HEK293T (cell line): ENCODE measurements around the gene NDUFV2.

Experiments used
- CTCF ChIA-PET: fragments of 350-600 bp; formaldehyde crosslinking; extraction: SDS; loops from one replicate; lab custom pipeline; 2021; ENCODE audit warnings: antibody characterized with exemption, inconsistent platforms; lab: Yijun Ruan, JAX
- POLR2A ChIA-PET: fragments of 350-600 bp; formaldehyde crosslinking; extraction: SDS; loops from one replicate; lab custom pipeline; 2020; ENCODE audit warnings: antibody characterized with exemption, inconsistent platforms; lab: Yijun Ruan, JAX
- DNase-seq: peaks from one replicate; pipeline ENCODE4 v3.0.0; 2012; ENCODE audit warnings: mixed read lengths; ENCODE audit errors: extremely low spot score
- ARNT ChIP-seq: fragments of 450-650 bp; IDR thresholded peaks from 2 replicates; pipeline ENCODE4 v1.6.1; 2017; ENCODE audit warnings: mild to moderate bottlenecking
- BHLHE40 ChIP-seq: fragments of 450-650 bp; IDR thresholded peaks from 2 replicates; pipeline ENCODE4 v1.6.1; 2016; ENCODE audit warnings: mild to moderate bottlenecking, moderate library complexity, borderline replicate concordance
- CTBP1 ChIP-seq: fragments of 450-650 bp; IDR thresholded peaks from 2 replicates; pipeline ENCODE4 v1.6.1; 2016; ENCODE audit warnings: borderline replicate concordance
- ELF4 ChIP-seq: fragments of 450-650 bp; IDR thresholded peaks from 2 replicates; pipeline ENCODE4 v1.6.1; 2017; ENCODE audit warnings: antibody characterized with exemption
- FOXA1 ChIP-seq: fragments of 450-650 bp; IDR thresholded peaks from 2 replicates; pipeline ENCODE4 v1.6.1; 2016; ENCODE audit warnings: mild to moderate bottlenecking
- FOXK2 ChIP-seq: fragments of 450-650 bp; IDR thresholded peaks from 2 replicates; pipeline ENCODE4 v1.6.1; 2016; ENCODE audit warnings: mild to moderate bottlenecking
- FOXM1 ChIP-seq: fragments of 450-650 bp; IDR thresholded peaks from 2 replicates; pipeline ENCODE4 v1.6.1; 2017; ENCODE audit warnings: mild to moderate bottlenecking, borderline replicate concordance
- HDGF ChIP-seq: fragments of 450-650 bp; IDR thresholded peaks from 2 replicates; pipeline ENCODE4 v1.6.1; 2017; ENCODE audit warnings: antibody characterized with exemption, borderline replicate concordance
- L3MBTL2 ChIP-seq: fragments of 450-650 bp; conservative IDR thresholded peaks from 2 replicates; pipeline ENCODE4 v1.6.1; 2016; ENCODE audit warnings: mild to moderate bottlenecking
- LEF1 ChIP-seq: fragments of 450-650 bp; IDR thresholded peaks from 2 replicates; pipeline ENCODE4 v1.6.1; 2017; ENCODE audit warnings: mild to moderate bottlenecking, borderline replicate concordance
- NFRKB ChIP-seq: fragments of 450-650 bp; IDR thresholded peaks from 2 replicates; pipeline ENCODE4 v1.6.1; 2016; ENCODE audit warnings: mild to moderate bottlenecking, moderate library complexity
- PKNOX1 ChIP-seq: fragments of 450-650 bp; IDR thresholded peaks from 2 replicates; pipeline ENCODE4 v1.6.1; 2016
- SP1 ChIP-seq: fragments of 450-650 bp; IDR thresholded peaks from 2 replicates; pipeline ENCODE4 v1.6.1; 2017
- SUZ12 ChIP-seq: fragments of 450-650 bp; IDR thresholded peaks from 2 replicates; pipeline ENCODE4 v1.6.1; 2016; ENCODE audit warnings: mild to moderate bottlenecking
- TARDBP ChIP-seq: fragments of 450-650 bp; IDR thresholded peaks from 2 replicates; pipeline ENCODE4 v1.6.1; 2016

NDUFV2 gene

GRCh38 chr18:9177466-9177865 is 75.0 kb downstream of the NDUFV2 start:
- POLR2A ChIA-PET, result no interaction called here
- CTCF ChIA-PET, result no interaction called here
- no peak for TF ChIP-seq FOXA1
- no peak for DNase-seq

- DNase-seq, result no peak
- TF ChIP-seq BHLHE40 (no peak), SP1 (no peak), PKNOX1 (peak; percentile 82), FOXK2 (no peak), FOXA1 (no peak), ARNT (no peak), TARDBP (no peak), ELF4 (no peak)
- ChIA-PET POLR2A (no interaction called here), CTCF (no interaction called here)
Observed at GRCh38 chr18:9178557-9178956, 76.1 kb downstream of the NDUFV2 start.

GRCh38 chr18:9181275-9181674 is 78.8 kb downstream of the NDUFV2 start:
- ChIA-PET POLR2A (no interaction called here), CTCF (no interaction called here)
- TF ChIP-seq LEF1, result no peak
- no peak for TF ChIP-seq FOXM1
- no peak for TF ChIP-seq SUZ12
- TF ChIP-seq FOXK2, result no peak
- no peak for TF ChIP-seq L3MBTL2
- TF ChIP-seq TARDBP, result no peak
- no peak for TF ChIP-seq NFRKB
- no peak for TF ChIP-seq PKNOX1
- no peak for TF ChIP-seq CTBP1
- no peak for TF ChIP-seq FOXA1
- no peak for TF ChIP-seq BHLHE40
- TF ChIP-seq ARNT, result no peak
- no peak for TF ChIP-seq SP1
- no peak for TF ChIP-seq HDGF
- DNase-seq, result no peak

- no peak for TF ChIP-seq TARDBP
- TF ChIP-seq FOXA1, result no peak
- ChIA-PET POLR2A (no interaction called here), CTCF (no interaction called here)
- no peak for DNase-seq
Observed at GRCh38 chr18:9182852-9183399, 80.4 kb downstream of the NDUFV2 start.
